ENCODE results near the gene TMEM72. TPM values are rescaled to one million over a fixed set of nuclear protein-coding genes. Genes with fewer than 3 reads are reported as not detected.

TMEM72 gene
- total RNA-seq, 3 donors from 2014 or later (not counting 1 experiment from before 2014, with no cell fraction given): not detected

DNA sequence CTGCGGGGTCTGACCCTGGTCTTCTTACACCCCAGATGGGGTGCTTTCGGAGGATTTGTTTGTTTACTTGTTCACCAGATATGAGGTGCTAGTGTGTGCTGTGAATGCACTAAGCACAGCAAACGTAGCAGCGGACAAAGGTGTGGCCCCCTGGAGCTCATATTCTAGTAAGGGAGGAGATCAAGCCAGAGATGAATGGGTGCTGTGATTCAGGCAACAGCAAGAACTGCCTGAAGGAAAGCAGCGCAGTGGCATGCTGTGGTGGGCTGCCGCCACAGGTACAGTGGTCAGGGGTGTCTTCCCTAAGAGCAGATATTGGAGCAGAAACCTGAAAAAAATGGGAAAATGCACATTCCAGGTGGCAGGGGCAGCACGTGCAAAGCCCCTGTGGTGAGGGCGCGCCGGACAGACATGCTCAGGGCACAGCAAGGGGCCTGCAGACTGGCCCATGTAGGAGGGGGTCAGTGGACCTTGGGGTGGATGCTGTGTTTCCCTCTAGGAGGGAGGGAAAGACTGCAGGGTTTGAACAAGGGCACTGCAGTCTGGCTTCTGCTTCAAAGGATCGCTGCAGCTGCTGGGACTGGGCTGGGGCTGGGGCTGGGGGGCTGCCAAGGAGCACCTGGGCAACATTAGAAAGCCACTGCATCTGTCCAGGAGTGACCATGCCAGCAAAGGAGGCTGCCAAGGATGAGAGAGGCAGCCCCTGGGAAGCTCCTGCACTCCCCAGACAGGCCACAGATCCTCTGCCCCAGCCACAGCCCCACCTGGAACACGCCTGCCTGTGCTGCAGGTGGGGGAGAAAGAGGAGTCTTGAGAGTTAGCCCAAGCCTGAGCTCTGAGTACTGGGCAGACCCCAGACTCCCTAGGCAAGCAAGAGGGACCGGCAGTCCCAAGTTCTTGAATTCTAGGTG, 68.4 kb downstream of the TMEM72 start:
- WGBS (ENCODE audit: insufficient coverage): 94% methylated on average over 13 of the region's 13 CpGs
- no peak for ATAC-seq
- H3K27ac Mint-ChIP-seq: no peak overlapping the region
- H3K4me1 Mint-ChIP-seq: peaks cover 7 to 8% of the 10 kb centered on the region in 2 donors
- H3K36me3 Mint-ChIP-seq: no peaks in the 10 kb centered on the region
- H3K36me3 ChIP-seq (ENCODE audit: control insufficient read depth, insufficient read depth, low read length): peaks cover 7% of the 10 kb centered on the region
- H3K27me3 ChIP-seq (ENCODE audit: control insufficient read depth, insufficient read depth, low read length): no peaks in the 10 kb centered on the region
- no peaks in the 10 kb centered on the region for H3K9me3 ChIP-seq (ENCODE audit: control insufficient read depth, insufficient read depth, low read length)
- intact Hi-C loops (cut with micrococcal nuclease): no loop called here
- no peak overlapping the region for H3K4me3 ChIP-seq (ENCODE audit: low read length)
- no peaks in the 10 kb centered on the region for H3K9me3 Mint-ChIP-seq
- DNase-seq: no peak
- H3K27ac ChIP-seq (ENCODE audit: low read length): no peak overlapping the region
- no peaks in the 10 kb centered on the region for H3K27me3 Mint-ChIP-seq (ENCODE audit: low read depth in 2 of 2)
- TF ChIP-seq, protein P1, sequence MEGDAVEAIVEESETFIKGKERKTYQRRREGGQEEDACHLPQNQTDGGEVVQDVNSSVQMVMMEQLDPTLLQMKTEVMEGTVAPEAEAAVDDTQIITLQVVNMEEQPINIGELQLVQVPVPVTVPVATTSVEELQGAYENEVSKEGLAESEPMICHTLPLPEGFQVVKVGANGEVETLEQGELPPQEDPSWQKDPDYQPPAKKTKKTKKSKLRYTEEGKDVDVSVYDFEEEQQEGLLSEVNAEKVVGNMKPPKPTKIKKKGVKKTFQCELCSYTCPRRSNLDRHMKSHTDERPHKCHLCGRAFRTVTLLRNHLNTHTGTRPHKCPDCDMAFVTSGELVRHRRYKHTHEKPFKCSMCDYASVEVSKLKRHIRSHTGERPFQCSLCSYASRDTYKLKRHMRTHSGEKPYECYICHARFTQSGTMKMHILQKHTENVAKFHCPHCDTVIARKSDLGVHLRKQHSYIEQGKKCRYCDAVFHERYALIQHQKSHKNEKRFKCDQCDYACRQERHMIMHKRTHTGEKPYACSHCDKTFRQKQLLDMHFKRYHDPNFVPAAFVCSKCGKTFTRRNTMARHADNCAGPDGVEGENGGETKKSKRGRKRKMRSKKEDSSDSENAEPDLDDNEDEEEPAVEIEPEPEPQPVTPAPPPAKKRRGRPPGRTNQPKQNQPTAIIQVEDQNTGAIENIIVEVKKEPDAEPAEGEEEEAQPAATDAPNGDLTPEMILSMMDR (IDR thresholded peaks at IDR 0.05): no peak
- no peak overlapping the region for H3K4me3 Mint-ChIP-seq
- H3K4me1 ChIP-seq (ENCODE audit: control insufficient read depth, insufficient read depth, low read length): peaks cover 7% of the 10 kb centered on the region

DNA sequence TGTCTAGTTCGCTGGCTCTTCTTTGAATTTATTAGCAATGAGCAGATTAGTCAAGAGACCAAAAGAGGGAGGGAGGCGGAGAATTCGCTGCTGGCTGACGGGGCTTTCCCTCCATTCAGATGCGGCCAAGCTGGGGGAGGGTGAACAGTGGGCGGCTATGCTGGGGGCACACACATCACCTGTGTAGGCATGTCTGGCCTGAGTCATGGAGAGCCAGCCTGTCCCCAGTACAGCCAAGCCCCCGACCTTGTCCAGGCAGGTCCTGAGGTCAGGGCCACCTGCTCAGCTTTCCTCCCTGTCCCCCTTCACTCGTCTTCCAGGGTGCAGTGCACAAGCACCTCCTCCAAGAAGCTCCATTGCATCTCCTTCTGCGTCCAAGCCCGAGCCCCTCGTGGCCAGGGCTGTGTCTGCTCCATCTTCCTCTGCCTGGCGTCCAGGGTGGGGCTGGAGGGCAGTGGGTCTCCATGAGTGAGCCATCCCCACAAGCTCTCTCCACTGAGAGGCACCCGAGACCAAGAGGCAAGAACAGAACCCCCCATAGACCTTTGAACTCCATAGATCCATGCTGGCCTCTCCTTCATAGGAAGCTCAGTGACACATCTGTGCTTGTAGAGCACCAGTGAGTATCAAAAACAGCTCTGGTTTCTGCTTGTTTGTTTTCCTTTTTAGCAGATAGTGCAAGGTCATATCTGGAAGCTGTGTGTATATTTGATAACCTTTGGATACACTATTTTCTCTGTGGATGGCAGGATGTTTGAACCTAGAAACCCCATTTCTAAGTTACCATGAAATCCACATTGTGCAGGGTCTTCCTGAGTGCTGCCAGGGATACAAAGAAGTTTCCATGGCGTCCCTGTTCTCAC, 69.4 kb downstream of the TMEM72 start:
- 79% methylated on average over 14 of the region's 14 CpGs for WGBS (ENCODE audit: insufficient coverage)

GRCh38 chr10:44981172-44982113, 70.3 kb downstream of the TMEM72 start:
- Mint-ChIP-seq H3K9me3 (no peaks in the 10 kb centered on the region), H3K4me1 (peaks cover 6 to 8% of the 10 kb centered on the region in 2 donors), H3K4me3 (no peak overlapping the region), H3K27ac (peak overlapping the region; percentile 2 to 7), H3K36me3 (no peaks in the 10 kb centered on the region), H3K27me3 (ENCODE audit: low read depth in 2 of 2) (no peaks in the 10 kb centered on the region)
- ATAC-seq (no peak), DNase-seq (no peak)
- Histone ChIP-seq H3K27ac (ENCODE audit: low read length) (no peak overlapping the region), H3K27me3 (ENCODE audit: control insufficient read depth, insufficient read depth, low read length) (no peaks in the 10 kb centered on the region), H3K9me3 (ENCODE audit: control insufficient read depth, insufficient read depth, low read length) (no peaks in the 10 kb centered on the region), H3K36me3 (ENCODE audit: control insufficient read depth, insufficient read depth, low read length) (peaks cover 11% of the 10 kb centered on the region), H3K4me3 (ENCODE audit: low read length) (no peak overlapping the region), H3K4me1 (ENCODE audit: control insufficient read depth, insufficient read depth, low read length) (no peaks in the 10 kb centered on the region)
- TF ChIP-seq, protein P1 (IDR thresholded peaks at IDR 0.05): no peak
- WGBS (ENCODE audit: insufficient coverage): 85% methylated on average over 11 of the region's 11 CpGs
- intact Hi-C loops (cut with micrococcal nuclease): no loop called here

More for the DNA sequence above, 69.4 kb downstream of the TMEM72 start:
- intact Hi-C loops (cut with micrococcal nuclease): no loop called here
- Mint-ChIP-seq H3K9me3 (no peaks in the 10 kb centered on the region), H3K27me3 (ENCODE audit: low read depth in 2 of 2) (no peaks in the 10 kb centered on the region), H3K4me1 (peaks cover 6 to 8% of the 10 kb centered on the region in 2 donors), H3K27ac (peak overlapping the region; percentile 2 to 7), H3K36me3 (no peaks in the 10 kb centered on the region), H3K4me3 (no peak overlapping the region)
- ATAC-seq: no peak
- no peak for DNase-seq
- TF ChIP-seq, protein P1 (IDR thresholded peaks at IDR 0.05): no peak
- H3K27me3 ChIP-seq (ENCODE audit: control insufficient read depth, insufficient read depth, low read length): no peaks in the 10 kb centered on the region
- H3K9me3 ChIP-seq (ENCODE audit: control insufficient read depth, insufficient read depth, low read length): no peaks in the 10 kb centered on the region
- H3K27ac ChIP-seq (ENCODE audit: low read length): no peak overlapping the region
- no peaks in the 10 kb centered on the region for H3K4me1 ChIP-seq (ENCODE audit: control insufficient read depth, insufficient read depth, low read length)
- H3K4me3 ChIP-seq (ENCODE audit: low read length): no peak overlapping the region
- peaks cover 11% of the 10 kb centered on the region for H3K36me3 ChIP-seq (ENCODE audit: control insufficient read depth, insufficient read depth, low read length)
